8988T (cell line): ENCODE measurements around the gene PFDN1.

ENCODE experiments used
- DNase-seq: peaks from one replicate; pipeline ENCODE4 v3.0.0; 2011

Gene PFDN1

DNA sequence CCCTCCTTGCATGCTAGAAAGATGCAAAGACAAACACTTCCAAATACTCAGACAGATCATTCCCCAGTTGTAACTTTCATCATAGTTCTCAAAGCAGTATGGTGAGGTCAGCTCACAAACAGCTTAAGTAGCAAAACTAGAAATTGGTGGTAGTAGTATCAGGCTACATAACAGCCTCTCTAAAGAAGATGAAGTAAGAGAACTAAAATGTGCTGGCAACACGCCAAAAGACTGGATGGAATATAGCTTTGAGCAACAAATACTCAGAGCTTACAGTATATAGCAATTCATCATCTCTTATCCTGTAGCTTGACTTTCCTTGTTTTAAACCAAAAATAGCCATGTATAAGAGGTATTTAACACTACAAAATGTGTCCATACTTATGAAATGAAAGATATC is 7.5 kb downstream of the PFDN1 start:
- DNase-seq: no peak

DNA sequence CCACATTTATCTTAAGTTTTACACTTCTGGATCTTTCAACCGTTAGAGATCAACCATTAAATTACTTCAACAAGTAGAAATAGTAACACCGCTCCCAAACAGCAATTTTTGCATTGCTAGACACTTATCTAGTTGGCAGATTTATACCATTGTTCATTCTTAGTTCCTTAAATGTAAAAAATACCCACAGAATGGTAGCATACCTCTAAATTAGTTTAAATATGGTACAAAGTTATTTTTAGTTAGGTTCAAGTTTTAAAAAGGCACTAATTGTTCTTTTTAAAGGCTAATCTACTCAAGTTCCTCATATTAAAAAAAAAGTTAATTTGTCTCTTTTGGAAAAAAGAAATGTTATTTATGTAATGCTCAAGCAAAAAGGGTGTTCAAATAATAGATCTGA is 8.1 kb downstream of the PFDN1 start:
- DNase-seq: no peak

DNA sequence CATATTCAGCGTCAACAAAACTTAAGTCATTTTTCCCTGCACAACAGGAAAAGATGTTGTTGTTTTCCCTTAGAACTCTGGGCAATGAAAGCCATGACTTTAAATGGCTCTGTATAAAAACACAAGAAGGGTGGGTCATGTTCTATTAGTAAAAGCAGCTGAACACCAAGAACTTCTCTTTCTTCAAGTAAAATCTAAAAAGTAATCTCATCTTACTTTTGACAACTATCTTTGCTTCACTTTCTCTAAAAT is 9.1 kb downstream of the PFDN1 start:
- DNase-seq: no peak

DNA sequence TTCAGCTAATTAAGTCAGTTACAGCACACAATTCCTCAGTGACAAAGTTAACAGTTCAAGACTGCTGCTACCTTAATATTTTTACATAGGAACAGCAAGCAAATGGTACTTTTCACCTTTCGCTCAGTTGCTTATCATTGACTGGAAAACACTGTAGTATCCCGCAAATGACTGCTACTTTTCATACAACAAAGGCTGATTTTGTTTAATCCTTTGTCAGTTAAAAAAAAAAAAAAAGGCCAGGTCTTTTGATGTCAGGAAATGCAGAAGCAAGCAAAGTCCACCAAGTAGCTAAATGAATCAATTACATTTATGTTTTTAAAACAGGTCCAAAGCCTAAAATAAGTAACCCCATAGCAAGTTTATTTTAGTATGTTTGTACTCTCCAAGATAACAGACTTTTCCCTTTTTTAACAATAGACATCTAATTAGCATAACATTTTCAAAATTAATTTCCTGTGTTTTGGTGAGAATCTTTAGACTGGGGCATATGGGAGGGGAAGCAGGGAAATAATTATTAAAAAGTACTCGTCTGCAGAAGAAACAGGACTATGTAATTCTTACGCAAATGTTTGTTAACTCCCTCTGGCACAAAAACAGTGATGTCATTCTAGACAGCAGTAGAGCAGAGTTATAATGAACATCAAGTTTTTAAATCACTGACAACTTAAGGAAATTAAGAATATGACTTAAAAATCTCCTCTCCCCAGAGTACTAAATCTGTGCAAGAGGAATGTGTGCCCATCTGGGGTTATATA is 9.6 kb downstream of the PFDN1 start:
- DNase-seq: no peak

DNA sequence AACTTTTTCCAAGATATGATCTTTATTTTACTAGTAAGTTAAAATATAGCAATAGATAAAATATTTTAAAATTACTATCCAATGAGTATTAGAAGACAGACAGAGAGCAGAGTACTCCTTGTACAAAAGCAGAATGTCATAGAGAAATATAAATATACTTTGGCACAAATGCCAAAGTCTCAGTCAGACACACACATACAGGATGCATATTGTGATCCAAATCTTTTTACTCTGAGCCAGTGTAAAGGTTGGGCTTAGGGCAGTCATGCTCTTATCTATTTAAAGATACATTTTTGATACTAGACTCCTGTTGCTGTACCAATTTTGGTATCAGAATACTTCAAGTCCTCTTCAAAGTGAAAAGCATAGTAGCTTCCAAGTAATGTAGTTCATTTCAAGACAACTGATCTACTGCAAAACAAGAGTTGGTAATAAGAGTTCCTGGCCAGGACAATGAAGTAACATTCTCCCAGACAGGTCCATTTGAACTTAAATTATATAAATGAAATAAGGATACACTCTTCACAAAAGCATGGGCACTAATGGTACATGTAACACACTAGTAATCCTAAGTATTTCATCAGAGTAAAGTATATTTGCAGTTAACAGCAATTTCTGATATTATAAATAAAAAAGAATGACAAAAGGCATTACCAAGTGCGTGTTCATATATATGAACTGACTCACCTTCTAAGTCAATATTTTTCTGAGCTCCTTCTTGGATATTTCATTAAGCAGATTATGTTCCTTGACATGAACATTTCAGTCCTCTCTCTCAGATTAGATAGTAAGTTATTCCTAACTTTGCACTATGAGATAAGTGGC is 10.5 kb downstream of the PFDN1 start:
- no peak for DNase-seq

DNA sequence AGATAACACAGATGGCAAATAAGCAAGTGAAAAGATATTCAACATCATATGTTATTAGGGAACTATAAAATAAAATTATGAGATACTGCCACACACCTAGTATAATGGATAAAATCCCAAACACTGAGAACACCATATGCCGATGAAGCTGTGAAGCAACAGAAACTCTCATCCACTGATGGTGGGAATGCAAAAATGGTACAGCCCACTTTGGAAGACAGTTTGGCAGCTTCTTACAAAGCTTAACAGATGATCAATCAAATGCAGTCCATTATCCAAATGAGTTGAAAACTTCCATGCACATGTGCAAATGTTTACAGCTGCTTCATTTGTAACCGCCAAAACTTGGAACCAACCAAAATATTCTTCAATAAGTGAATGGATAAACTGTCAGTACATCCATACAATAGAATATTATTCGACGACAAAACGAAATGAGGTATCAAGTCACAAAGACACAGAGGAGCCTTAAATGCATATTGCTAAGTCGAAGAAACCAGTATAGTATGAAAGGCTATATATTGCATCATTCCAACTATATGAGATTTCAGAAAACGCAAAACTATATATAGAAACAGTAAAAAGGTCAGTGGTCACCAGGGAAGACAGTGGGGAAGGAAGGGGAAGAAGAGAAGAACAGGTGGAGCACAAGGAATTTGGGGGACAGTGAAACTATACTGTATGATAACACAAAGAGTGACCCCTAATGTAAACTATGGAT is 14.9 kb downstream of the PFDN1 start:
- no peak for DNase-seq

DNA sequence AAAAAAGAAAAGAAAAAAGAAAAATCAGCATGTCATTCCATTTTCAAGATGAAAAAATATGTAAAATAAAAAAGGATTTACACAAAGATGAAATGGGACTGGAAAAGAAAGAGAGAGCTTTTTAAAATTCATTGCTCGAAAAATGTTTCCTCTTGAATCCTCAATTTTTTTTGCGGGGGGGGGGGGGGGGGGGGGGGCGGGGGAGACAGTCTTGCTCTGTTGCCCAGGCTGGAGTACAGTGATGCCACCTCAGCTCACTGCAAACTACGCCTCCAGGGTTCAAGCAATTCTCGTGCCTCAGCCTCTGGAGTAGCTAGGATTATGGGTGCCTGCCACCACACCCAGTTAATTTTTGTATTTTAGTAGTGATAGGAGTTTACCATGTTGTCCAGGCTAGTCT is 16.5 kb downstream of the PFDN1 start:
- no peak for DNase-seq

DNA sequence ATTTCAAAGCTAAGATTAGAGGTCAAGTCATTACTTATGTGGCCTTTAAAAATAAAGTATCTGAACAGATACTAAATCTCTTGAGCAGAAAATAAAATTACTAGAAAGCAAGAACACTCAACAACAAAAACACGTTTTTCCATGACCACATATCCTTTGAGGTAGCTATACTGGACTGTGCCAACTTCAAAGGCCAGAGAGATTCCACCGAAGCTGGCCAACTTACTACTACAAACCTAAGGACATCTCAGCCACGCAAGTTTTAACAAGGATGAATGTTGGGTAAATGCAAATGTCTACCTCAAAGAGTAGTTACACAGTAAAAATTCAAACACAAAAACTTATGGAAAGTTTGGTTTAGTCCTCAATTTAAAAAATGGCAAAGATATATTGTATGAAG is 18.9 kb downstream of the PFDN1 start:
- no peak for DNase-seq

DNA sequence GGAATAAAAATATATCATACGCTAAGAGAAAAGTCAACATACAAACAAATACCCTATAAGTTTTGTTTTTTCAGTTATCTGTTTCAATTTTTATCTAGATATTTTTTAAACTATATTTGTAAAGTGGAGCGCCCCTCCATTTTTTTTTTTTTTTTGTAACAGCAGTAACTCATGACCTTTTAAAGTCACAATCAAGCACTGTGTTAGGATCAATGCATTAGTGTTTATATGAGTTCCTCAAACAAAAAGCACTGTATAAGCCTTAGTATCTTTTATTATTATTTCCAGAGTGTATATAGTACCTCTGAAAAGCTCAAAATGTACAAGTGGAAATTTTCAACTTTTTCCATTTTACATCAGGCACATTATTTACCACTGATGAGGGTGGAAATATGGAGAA is 20.6 kb downstream of the PFDN1 start:
- DNase-seq: no peak

DNA sequence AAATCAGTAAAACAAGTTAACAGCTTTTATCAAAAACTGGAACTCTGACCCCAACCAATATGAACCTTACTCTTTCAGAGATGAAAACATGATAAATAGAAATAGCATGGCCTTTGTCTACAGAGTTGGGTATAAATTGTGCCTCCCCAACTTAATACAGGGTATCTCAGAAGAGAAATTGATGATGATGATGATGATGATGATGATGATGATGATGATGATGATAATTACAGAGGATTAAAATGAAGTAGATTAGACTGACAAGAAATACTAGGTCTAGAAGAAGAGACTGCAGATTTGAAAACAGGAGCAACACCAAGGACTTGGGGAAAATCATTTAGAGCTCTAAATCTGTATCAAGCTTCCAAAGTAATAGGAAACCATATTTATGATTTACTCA is 27.1 kb downstream of the PFDN1 start:
- DNase-seq: no peak

DNA sequence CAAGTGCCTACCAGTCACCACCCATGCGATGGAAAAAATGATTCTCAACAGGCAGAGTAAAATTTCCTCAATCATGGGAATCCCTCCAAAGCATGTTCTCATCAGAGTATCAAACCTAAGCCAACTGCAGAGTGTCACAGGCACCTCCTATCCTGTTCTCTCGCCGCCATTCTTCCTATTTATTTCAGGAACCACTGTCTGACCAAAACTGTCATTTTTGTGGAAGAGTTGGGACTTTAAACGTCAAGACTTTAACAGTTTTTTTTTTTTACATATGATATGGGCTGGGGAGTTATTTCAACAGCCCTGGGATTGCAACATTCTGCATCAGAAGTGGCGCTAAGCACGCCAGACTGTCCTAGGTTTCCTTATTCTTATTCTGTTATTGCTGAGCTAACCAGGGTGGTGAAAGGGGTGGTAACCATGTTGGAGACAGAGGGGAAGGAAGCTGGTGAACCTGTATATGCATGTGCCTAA is 29.5 kb downstream of the PFDN1 start:
- DNase-seq: no peak

DNA sequence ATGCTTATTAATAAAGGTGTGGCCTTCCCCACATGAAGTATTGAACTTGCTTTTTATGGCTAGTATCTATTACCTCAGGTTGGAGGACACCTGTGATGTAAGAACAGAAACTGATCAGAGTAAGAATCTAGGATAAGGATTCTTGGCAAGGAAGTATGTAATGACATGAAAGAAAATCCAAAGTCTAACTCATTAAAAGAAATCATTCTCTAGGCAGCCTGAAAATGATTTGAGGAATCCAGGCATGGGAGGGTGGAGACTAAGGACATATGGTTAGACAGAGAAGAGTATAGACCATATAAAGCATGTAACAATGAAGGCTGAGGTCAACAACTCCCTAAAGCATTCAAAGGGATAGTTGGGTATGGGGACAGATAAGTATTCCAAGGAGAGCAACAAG is 32.9 kb downstream of the PFDN1 start:
- no peak for DNase-seq

DNA sequence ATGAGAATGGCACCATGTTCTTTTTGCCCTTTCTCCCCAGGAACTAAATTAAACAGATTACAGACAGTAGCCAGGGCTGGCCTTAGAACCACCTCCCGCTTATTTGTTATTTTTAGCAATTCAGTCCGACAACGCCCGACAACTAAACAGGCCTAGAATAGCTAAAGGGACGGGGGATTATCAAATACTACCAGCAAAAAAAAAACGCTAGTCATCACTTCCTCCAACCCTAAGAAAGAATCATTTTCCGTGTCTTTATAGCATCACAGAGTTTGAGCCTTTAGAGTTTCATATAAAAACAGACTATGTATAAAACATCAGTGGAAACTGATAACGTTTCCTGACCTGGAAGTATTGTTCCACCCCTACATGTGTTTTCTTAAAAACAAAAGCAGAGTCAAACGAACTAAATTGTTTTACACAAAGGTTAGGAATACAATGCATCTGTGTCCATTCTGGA is 35.3 kb downstream of the PFDN1 start:
- no peak for DNase-seq

DNA sequence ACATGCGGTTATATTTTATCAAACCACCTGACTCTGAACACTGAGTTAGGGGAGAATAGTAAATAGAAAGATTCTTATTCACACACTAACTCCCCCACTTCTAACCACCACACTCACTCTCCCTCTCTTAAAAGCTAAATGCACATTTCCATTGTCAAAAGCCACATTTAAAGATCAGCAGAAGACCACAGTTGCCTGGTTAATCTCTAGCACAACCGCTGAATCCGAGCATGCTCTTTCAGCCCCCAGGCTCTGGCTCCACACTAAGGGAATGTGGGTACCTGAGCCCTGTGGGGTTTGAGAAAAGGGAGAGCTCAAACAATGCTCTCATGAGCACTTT is 35.7 kb downstream of the PFDN1 start:
- DNase-seq: no peak

DNA sequence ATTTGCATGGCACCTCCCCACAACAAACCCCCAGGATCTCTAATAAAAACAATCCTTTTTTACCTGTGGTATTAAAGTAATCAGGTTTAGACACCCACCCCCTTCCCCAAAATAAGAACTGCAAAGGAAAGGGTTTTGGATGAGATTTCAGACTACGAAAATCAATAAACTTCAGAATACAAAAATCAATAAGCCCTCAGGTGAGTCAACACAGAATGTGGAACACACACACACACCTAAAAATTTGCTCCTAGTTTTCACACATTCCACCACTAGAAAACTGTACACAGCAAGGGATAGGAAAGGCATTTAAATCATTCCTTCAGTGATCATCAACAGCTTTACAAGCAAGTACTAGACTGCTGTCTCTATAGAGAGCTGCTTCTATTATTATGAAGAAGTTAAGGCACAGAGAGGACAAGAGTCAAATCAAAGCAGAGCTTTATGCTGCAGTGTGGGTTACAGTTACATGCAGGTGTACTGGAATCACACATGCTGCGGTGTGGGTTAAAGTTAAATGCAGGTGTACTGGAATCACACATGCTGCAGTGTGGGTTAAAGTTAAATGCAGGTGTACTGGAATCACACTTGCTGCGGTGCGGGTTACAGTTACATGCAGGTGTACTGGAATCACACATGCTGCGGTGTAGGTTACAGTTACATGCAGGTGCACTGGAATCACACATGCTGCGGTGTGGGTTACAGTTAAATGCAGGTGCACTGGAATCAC is 36.3 kb downstream of the PFDN1 start:
- DNase-seq: no peak

DNA sequence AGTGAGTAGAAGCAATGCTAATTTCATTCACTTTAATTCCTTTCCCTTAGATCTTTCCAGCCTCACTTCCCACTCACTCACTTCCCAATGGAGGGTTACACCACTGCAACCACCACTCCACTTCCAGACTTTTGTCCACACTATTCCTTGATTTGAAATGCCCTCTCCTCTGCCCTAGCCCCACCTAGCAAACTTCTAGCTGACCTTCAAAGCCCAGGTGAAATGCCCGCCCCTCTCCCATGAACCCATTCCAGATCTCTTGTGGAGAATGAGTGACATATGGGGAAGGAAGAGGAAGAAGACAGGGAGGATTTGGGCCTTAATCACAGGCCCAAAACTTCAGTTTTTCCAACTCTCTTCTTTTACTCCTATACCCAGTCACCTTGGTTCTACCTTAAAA is 37.1 kb downstream of the PFDN1 start:
- DNase-seq: no peak

DNA sequence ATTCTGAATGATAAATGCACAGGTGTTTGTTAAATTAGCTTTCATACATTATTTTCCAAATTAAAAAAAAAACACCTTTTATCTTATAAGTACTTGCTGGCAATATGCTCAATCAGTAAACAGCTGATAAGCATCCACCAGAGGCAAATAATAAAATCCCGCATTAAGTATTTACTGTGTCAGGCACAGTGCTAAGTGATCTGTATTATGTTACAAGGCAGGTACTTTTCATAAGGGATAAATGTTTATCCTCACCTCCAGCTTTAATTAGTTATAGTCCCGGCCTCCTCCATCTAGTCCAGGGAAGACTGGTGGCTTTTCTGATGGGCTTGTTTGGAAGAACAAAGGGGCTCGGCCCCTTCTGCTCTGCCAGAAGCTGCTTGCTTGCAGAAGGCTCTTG is 40.1 kb downstream of the PFDN1 start:
- no peak for DNase-seq

DNA sequence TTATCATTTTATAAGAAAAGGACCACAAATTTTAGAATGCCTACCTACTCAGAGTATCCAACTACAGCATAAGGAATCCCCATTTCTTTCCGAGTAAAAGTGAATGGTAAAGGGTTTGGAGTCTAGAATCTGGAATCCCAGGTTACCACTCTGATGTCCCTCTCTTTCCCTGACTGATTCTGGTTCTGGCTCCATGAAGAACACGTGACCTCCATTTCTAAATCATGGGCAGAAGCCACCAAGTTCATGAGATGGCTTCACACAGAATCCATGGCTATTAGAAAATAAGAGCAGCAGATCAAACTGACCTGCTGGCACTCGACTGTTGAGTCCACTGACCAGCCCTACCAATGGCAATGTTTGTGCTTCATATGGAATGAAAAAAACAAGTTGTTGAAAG is 40.7 kb downstream of the PFDN1 start:
- no peak for DNase-seq

DNA sequence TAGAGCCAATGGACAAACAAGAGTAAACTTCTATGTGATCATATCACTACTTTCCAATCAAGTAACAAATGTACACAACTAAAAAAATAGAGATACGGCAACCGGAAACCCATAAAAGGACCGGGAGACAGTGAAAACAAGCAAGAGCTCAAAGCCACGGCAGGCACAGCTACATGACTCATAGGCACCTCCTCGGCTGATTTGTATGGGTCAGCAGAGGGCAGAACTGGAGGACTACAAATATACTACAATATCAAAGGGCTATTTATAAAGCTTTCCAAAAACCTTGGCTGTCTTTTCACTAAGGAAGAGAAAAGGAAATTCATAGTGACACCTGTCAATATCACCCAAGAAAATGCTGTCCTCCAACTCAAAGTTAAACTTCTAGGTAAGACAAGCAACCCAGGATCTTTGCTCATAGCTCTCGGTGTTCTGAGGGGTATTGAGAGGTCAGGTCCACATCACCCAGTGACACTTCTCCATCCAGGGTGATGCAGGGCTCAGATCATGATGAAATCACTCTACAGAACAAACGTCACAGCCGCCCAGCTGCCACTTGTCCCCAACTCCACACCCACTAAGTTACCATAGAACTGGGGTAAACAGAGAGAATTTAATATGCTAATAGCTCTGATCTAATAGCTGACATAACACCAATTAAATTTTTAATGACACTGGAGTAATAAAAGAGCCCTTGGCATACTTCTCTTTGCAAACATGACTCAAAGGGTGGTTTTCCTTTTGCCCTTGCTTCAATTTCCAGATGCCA is 41.3 kb downstream of the PFDN1 start:
- no peak for DNase-seq

DNA sequence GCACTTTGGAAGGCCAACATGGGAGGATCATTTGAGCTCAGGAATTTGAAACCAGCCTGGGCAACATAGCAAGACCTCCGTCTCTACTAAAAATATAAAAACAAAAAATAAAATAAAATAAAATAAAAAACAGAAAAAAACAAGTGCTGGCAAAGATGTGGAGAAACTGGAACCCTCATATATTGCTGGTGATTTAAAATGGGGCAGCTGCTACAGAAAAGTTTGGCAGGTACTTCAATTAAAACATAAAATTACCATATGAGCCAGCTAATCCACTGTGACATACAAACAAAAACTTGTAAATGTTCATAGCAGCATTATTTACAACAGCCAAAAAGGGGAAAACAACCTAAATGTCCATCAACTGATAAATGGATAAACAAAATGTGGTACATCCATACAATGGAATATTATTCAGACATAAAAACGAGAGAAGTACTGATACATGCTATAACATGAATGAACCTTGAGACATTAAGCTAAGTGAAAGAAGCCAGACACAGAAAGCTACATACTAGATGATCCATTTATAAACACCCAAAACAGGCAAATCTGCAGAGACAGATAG is 42.7 kb downstream of the PFDN1 start:
- DNase-seq: no peak

DNA sequence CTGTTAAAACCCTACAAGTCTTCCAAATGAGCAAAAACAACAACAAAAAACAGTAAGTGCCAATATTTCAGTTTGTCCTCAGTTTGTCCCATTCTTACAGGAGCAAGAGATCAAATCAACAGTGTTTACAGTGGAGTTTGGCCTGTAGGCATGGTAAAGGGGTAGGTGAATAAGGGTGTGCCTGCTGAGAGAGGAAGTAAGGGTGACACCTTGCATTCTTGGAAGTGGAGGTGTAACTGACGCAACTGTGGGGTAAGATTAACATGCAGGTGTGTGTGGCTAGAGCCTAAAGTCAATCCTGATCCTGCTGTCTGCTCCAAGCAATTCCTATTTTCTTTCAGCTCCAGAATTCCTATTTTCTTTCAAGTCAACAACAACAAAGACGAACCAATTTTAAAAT is 43.4 kb downstream of the PFDN1 start:
- DNase-seq: no peak

DNA sequence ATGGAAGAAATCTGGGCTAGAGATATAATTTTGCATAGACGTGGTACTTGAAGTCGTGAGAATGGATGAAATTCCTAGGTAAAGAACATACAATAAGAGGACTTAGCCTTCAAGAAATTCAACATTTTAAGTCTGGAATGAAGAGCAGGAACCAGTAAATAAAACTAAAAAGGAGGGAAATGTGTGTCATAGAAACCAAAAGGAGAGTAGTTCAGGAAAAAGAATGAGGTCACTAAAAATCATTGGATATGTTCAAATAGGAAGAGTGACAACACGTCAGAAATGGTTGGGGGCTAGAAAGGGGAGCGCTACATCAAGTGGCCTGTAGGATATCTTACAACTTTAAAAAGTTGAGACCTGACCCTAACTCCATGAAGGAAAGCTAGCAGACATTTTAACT is 44.0 kb downstream of the PFDN1 start:
- DNase-seq: no peak
